Trophoblast cell (in vitro differentiated cells and primary cell): ENCODE data around the gene LCLAT1.
A peak's percentile ranks its signal among the peaks of the same experiment; 100 is the strongest.

Experiments used
- DNase-seq, 2 donors: peaks; one replicate each; pipeline ENCODE4 v3.0.0-alpha.2; 2016
- H2AFZ ChIP-seq: 2 replicates; pipeline ENCODE4 v1.6.1; 2013; ENCODE audit warnings: low read length, moderate library complexity, mild to moderate bottlenecking; ENCODE audit not compliant: insufficient read depth, poor library complexity
- H2AK5ac ChIP-seq: 2 replicates; pipeline ENCODE4 v1.6.1; 2013; ENCODE audit warnings: mild to moderate bottlenecking, low read length
- H2BK120ac ChIP-seq: 2 replicates; pipeline ENCODE4 v1.6.1; 2013; ENCODE audit warnings: low read length, mild to moderate bottlenecking, moderate library complexity; ENCODE audit not compliant: insufficient read depth, poor library complexity
- H2BK12ac ChIP-seq: 2 replicates; pipeline ENCODE4 v1.6.1; 2013; ENCODE audit warnings: mild to moderate bottlenecking, low read length, moderate library complexity
- H2BK5ac ChIP-seq: 2 replicates; pipeline ENCODE4 v1.6.1; 2013; ENCODE audit warnings: low read length, low read depth, moderate library complexity, mild to moderate bottlenecking; ENCODE audit not compliant: poor library complexity
- H3K14ac ChIP-seq: 2 replicates; pipeline ENCODE4 v1.6.1; 2013; ENCODE audit warnings: mild to moderate bottlenecking, low read length
- H3K18ac ChIP-seq: 2 replicates; pipeline ENCODE4 v1.6.1; 2013; ENCODE audit warnings: mild to moderate bottlenecking, low read length
- H3K23ac ChIP-seq: 2 replicates; pipeline ENCODE4 v1.6.1; 2013; ENCODE audit warnings: low read length
- H3K27ac ChIP-seq: 2 replicates; pipeline ENCODE4 v1.5.1; 2013; ENCODE audit warnings: low read depth, mild to moderate bottlenecking, inconsistent platforms, low read length, moderate library complexity
- H3K27me3 ChIP-seq: 2 replicates; pipeline ENCODE4 v1.6.1; 2013; ENCODE audit warnings: inconsistent platforms, mild to moderate bottlenecking, low read length, moderate library complexity; ENCODE audit not compliant: insufficient read depth
- H3K36me3 ChIP-seq, 2 experiments: 1 replicate in 1 of 2; 2 replicates in 1 of 2; pipeline ENCODE4 v1.6.1; 2013; ENCODE audit warnings: low read length in 2 of 2, mild to moderate bottlenecking in 2 of 2, moderate library complexity in 1 of 2; ENCODE audit not compliant: insufficient read depth in 2 of 2, control insufficient read depth in 1 of 2
- H3K4ac ChIP-seq: 2 replicates; pipeline ENCODE4 v1.6.1; 2013; ENCODE audit warnings: low read depth, mild to moderate bottlenecking, low read length, moderate library complexity
- H3K4me1 ChIP-seq, 2 experiments: 1 replicate in 1 of 2; 2 replicates in 1 of 2; pipeline ENCODE4 v1.6.1; 2013; ENCODE audit warnings: low read length in 2 of 2, mild to moderate bottlenecking in 2 of 2, moderate library complexity in 1 of 2; ENCODE audit not compliant: insufficient read depth in 2 of 2, control insufficient read depth in 1 of 2
- H3K4me2 ChIP-seq: 2 replicates; pipeline ENCODE4 v1.6.1; 2013; ENCODE audit warnings: inconsistent platforms, mild to moderate bottlenecking, low read length, moderate library complexity
- H3K4me3 ChIP-seq: 2 replicates; pipeline ENCODE4 v1.5.1; 2013; ENCODE audit warnings: mild to moderate bottlenecking, low read depth, low read length, inconsistent platforms
- H3K79me1 ChIP-seq: one replicate; pipeline ENCODE4 v1.6.1; 2013; ENCODE audit warnings: low read length
- H3K79me2 ChIP-seq: 2 replicates; pipeline ENCODE4 v1.6.1; 2013; ENCODE audit warnings: low read length, mild to moderate bottlenecking; ENCODE audit not compliant: control insufficient read depth, insufficient read depth, poor library complexity
- H3K9ac ChIP-seq: 2 replicates; pipeline ENCODE4 v1.6.1; 2013; ENCODE audit warnings: mild to moderate bottlenecking, low read length
- H3K9me3 ChIP-seq: 2 replicates; pipeline ENCODE4 v1.6.1; 2013; ENCODE audit warnings: low read depth, mild to moderate bottlenecking, control low read depth, inconsistent platforms, low read length; ENCODE audit not compliant: insufficient read depth
- H4K12ac ChIP-seq: 2 replicates; pipeline ENCODE4 v1.6.1; 2013; ENCODE audit warnings: low read depth, mild to moderate bottlenecking, low read length, moderate library complexity
- H4K8ac ChIP-seq: 2 replicates; pipeline ENCODE4 v1.6.1; 2013; ENCODE audit warnings: low read depth, mild to moderate bottlenecking, low read length, moderate library complexity
- H4K91ac ChIP-seq: one replicate; pipeline ENCODE4 v1.6.1; 2013; ENCODE audit warnings: low read depth, mild to moderate bottlenecking, low read length, moderate library complexity
- WGBS: extraction: QIAGEN DNeasy Blood & Tissue Kit; methylation state at CpG from one replicate; pipeline ENCODE4 v1.1.7; 2013; ENCODE audit warnings: missing lambda C conversion rate; ENCODE audit not compliant: insufficient read length, insufficient coverage; ENCODE audit errors: extremely low coverage; 5-methylcytosine and 5-hydroxymethylcytosine counted together

Gene LCLAT1

DNA sequence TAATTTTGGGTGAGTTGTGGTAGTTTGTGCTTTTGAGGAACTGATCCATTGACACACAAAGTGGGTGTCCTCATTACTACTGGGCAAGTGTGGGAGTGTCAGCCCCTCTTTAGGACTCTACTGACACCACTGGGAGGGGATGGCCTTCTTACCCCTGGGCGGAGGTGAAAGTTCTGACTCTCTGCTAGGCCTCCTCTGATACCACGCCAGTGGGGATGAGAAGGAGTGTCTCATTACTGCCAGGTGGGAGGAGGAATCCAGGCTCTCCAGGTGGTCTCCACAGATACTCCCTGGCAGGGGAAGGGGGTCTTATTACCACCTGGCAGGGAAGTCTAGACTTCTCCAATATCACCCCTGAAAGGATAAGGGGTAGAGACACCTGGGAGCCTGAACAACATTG lies 9.1 kb downstream of the LCLAT1 start:
- Histone ChIP-seq H2AFZ (no peak overlapping the region), H3K9ac (no peak overlapping the region), H3K36me3 (no peaks in the 10 kb centered on the region), H2BK12ac (peak overlapping the region; percentile 2), H2BK120ac (no peak overlapping the region), H3K18ac (no peak overlapping the region), H2AK5ac (peak overlapping the region; percentile 15), H3K9me3 (no peaks in the 10 kb centered on the region), H3K14ac (no peak overlapping the region), H3K27me3 (no peaks in the 10 kb centered on the region), H3K4ac (peak overlapping the region; percentile 13), H3K4me1 (peaks cover 3 to 6% of the 10 kb centered on the region in 2 experiments), H2BK5ac (no peak overlapping the region), H3K23ac (no peak overlapping the region), H4K8ac (no peak overlapping the region), H3K79me2 (no peaks in the 10 kb centered on the region), H4K12ac (no peak overlapping the region), H4K91ac (no peak overlapping the region), H3K79me1 (peaks cover 3% of the 10 kb centered on the region), H3K4me2 (no peak overlapping the region), H3K4me3 (no peak overlapping the region), H3K27ac (no peak overlapping the region)
- WGBS, result no CpG with 5 or more reads among the region's 2 CpGs
- no peak for DNase-seq

GRCh38 chr2:30456579-30456978 lies 9.5 kb downstream of the LCLAT1 start:
- no peak overlapping the region for H4K8ac ChIP-seq
- no peak overlapping the region for H3K23ac ChIP-seq
- no peaks in the 10 kb centered on the region for H3K36me3 ChIP-seq
- no peak overlapping the region for H3K14ac ChIP-seq
- H3K4ac ChIP-seq, result no peak overlapping the region
- H3K18ac ChIP-seq, result no peak overlapping the region
- no peak overlapping the region for H3K4me2 ChIP-seq
- no peaks in the 10 kb centered on the region for H3K9me3 ChIP-seq
- no peak overlapping the region for H2BK5ac ChIP-seq
- peaks cover 3 to 6% of the 10 kb centered on the region in 2 experiments for H3K4me1 ChIP-seq
- H2AK5ac ChIP-seq, result no peak overlapping the region
- H3K27ac ChIP-seq, result no peak overlapping the region
- H2BK120ac ChIP-seq, result no peak overlapping the region
- no peak overlapping the region for H3K9ac ChIP-seq
- peaks cover 3% of the 10 kb centered on the region for H3K79me1 ChIP-seq
- H3K79me2 ChIP-seq, result no peaks in the 10 kb centered on the region
- DNase-seq, result no peak
- H4K12ac ChIP-seq, result no peak overlapping the region
- no peak overlapping the region for H4K91ac ChIP-seq
- H3K27me3 ChIP-seq, result no peaks in the 10 kb centered on the region
- WGBS, result no CpG with 5 or more reads among the region's 2 CpGs
- no peak overlapping the region for H2BK12ac ChIP-seq
- H2AFZ ChIP-seq, result no peak overlapping the region
- no peak overlapping the region for H3K4me3 ChIP-seq

GRCh38 chr2:30457296-30457695 lies 10.2 kb downstream of the LCLAT1 start:
- DNase-seq, result no peak
- H3K23ac ChIP-seq, result no peak overlapping the region

GRCh38 chr2:30459140-30459539 lies 12.1 kb downstream of the LCLAT1 start:
- Histone ChIP-seq H3K9ac (no peak overlapping the region), H3K27me3 (no peaks in the 10 kb centered on the region), H3K4me2 (no peak overlapping the region), H3K9me3 (no peaks in the 10 kb centered on the region), H4K12ac (no peak overlapping the region), H3K18ac (no peak overlapping the region), H3K4ac (no peak overlapping the region), H3K36me3 (no peaks in the 10 kb centered on the region), H4K8ac (no peak overlapping the region), H3K4me3 (no peak overlapping the region), H4K91ac (no peak overlapping the region), H2AK5ac (no peak overlapping the region), H3K79me1 (peaks cover 3% of the 10 kb centered on the region), H3K79me2 (no peaks in the 10 kb centered on the region), H3K23ac (no peak overlapping the region), H2BK120ac (no peak overlapping the region), H3K27ac (no peak overlapping the region), H3K4me1 (no peaks in the 10 kb centered on the region), H2BK12ac (no peak overlapping the region), H2AFZ (no peak overlapping the region), H3K14ac (no peak overlapping the region), H2BK5ac (no peak overlapping the region)
- no CpG with 5 or more reads among the region's 2 CpGs for WGBS
- DNase-seq, result no peak

More at GRCh38 chr2:30457296-30457695, 10.2 kb downstream of the LCLAT1 start:
- Histone ChIP-seq H3K79me1 (peaks cover 3% of the 10 kb centered on the region), H3K9me3 (no peaks in the 10 kb centered on the region), H4K91ac (no peak overlapping the region), H3K9ac (no peak overlapping the region), H2BK12ac (no peak overlapping the region), H2AFZ (no peak overlapping the region), H3K79me2 (no peaks in the 10 kb centered on the region), H2BK5ac (no peak overlapping the region), H3K4me2 (no peak overlapping the region), H3K27me3 (no peaks in the 10 kb centered on the region), H3K4me3 (no peak overlapping the region), H3K27ac (no peak overlapping the region), H2AK5ac (no peak overlapping the region), H3K14ac (no peak overlapping the region), H3K4me1 (peaks cover 3 to 6% of the 10 kb centered on the region in 2 experiments), H2BK120ac (no peak overlapping the region), H3K4ac (no peak overlapping the region), H3K36me3 (no peaks in the 10 kb centered on the region), H4K12ac (no peak overlapping the region), H3K18ac (no peak overlapping the region), H4K8ac (no peak overlapping the region)
